ENCODE results near the gene NUDT4. TPM values are rescaled to one million over a fixed set of nuclear protein-coding genes. Genes with fewer than 3 reads are reported as not detected.
"Not testable (repeated sequence)": the region's sequence is repeated elsewhere in the genome, so short reads cannot be mapped to it uniquely, and the experiment has no call there.

The NUDT4 gene
- total RNA-seq, 1 donor from 2014 or later, result 56.8 TPM

DNA sequence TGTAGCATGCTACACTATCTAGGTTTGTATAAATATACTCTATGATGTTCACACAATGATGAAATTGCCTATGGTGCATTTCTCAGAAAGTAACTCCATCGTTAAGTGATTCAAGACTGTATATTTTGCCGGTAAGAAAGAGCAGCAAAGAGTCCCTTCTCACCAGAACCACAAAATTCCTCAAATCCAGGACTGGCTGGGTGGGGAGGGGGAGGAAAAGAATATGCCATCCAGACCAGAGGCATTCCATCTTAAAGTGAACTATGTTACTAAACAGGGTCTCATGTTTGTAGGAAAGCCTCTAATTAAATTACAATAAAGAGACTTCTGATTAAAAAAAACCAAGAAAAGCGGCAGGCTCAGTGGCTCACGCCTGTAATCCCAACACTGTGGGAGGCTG is 52.6 kb downstream of the NUDT4 start:
- ATAC-seq, result no peak
- H3K9me3 ChIP-seq, result no peaks in the 10 kb centered on the region
- H3K36me3 ChIP-seq, result no peaks in the 10 kb centered on the region
- no peak overlapping the region for H3K27ac ChIP-seq
- DNase-seq, result no peak
- H3K4me1 ChIP-seq, result peaks cover 78% of the 10 kb centered on the region
- no peaks in the 10 kb centered on the region for H3K27me3 ChIP-seq (ENCODE audit: low read depth)
- H3K4me3 ChIP-seq, result no peak overlapping the region
- TF ChIP-seq, protein P1, sequence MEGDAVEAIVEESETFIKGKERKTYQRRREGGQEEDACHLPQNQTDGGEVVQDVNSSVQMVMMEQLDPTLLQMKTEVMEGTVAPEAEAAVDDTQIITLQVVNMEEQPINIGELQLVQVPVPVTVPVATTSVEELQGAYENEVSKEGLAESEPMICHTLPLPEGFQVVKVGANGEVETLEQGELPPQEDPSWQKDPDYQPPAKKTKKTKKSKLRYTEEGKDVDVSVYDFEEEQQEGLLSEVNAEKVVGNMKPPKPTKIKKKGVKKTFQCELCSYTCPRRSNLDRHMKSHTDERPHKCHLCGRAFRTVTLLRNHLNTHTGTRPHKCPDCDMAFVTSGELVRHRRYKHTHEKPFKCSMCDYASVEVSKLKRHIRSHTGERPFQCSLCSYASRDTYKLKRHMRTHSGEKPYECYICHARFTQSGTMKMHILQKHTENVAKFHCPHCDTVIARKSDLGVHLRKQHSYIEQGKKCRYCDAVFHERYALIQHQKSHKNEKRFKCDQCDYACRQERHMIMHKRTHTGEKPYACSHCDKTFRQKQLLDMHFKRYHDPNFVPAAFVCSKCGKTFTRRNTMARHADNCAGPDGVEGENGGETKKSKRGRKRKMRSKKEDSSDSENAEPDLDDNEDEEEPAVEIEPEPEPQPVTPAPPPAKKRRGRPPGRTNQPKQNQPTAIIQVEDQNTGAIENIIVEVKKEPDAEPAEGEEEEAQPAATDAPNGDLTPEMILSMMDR (IDR thresholded peaks at IDR 0.05), result no peak
- intact Hi-C loops (cut with DNase I), result no loop called here

DNA sequence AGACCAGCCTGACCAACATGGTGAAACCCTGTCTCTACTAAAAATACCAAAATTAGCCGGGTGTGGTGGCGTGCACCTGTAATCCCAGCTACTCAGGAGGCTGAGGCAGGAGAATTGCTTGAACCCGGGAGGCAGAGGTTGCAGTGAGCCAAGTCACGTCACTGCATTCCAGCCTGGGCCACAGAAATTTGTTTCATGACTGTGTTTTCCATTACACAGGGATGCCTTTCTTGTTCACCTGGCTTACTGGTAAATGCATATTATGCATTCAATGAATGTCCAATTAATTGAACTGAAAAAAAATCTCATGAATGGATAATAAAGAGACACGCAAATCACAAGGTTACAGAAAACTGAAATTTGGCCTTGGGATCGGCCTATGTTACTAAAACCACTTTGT is 54.3 kb downstream of the NUDT4 start:
- H3K36me3 ChIP-seq; intact Hi-C loops (cut with DNase I); H3K27ac ChIP-seq; H3K4me3 ChIP-seq; H3K27me3 ChIP-seq (ENCODE audit: low read depth); DNase-seq; ATAC-seq; H3K9me3 ChIP-seq: not testable (repeated sequence)
- peaks cover 62% of the 10 kb centered on the region for H3K4me1 ChIP-seq

DNA sequence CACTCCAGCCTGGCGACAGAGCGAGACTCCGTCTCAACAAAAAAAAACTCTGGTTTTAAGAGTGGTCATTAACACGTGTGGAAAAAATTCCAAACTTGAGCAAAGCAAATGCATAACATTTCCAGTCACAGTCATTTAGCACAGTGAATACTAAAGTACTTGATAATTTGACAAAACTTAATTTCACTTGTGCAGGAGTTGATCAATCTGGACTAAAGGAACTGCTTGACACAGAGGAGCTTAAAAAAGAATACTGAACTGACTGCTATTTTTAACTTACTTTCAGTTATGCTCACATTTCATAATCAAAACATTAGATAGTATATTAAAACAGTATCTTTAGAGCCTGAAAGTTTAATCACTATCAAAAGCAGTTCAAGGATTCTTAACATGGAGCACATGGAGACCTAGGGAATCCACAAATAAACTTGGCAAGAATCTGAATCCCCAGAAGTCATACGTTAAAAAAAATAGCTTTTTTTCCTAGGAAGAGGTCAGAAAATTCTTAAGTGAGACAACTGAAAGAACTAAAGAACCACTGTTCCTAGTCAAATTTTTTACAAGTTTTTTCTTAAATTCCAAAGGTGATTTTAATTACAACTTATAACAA is 56.6 kb downstream of the NUDT4 start:
- DNase-seq (no peak), ATAC-seq (peak in 1 of 2 donors; percentile 17)
- no peaks in the 10 kb centered on the region for H3K27me3 ChIP-seq (ENCODE audit: low read depth)
- peaks cover 57% of the 10 kb centered on the region for H3K4me1 ChIP-seq
- intact Hi-C loops (cut with DNase I), result no loop called here
- no peaks in the 10 kb centered on the region for H3K36me3 ChIP-seq
- no peaks in the 10 kb centered on the region for H3K9me3 ChIP-seq
- no peak overlapping the region for H3K4me3 ChIP-seq
- TF ChIP-seq, protein P1 (IDR thresholded peaks at IDR 0.05), result no peak
- peak overlapping the region; percentile 21 for H3K27ac ChIP-seq

DNA sequence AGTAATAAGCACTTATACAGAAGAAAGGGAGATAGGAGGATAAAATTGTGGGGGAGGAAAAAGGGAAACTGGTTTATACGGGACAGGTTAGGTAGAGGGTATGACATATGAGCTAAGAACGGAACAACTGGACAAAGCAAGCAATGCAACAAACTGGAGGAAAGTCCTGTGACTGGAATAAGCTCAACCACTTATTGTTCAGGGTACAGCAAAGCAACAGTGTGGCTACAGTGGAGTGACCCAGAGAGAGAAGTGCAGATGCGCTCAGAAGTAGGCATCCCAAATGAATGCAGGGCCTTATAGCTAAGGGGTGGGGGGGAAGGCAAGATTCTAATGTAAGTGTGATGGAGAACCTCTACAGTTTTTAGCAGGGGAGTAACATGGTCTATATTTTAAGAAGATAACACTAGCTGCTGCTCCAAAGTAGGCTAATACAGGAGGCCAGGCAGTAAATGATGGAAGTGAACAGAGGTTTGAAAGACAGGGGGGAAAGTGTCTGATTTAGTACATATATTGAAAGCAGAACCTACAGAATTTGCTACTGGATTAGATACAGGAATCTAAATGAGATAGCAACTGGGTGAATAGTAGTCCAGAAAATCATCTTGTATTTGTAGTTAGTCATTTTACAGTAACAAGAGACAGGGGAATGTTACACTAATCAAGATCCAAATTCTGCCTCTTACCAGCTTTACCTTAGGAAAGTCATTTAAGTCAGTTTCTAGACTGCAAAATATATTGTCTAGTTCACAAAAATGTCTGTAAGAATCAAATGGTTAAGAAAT is 60.7 kb downstream of the NUDT4 start:
- no peak for DNase-seq
- Histone ChIP-seq H3K36me3 (no peaks in the 10 kb centered on the region), H3K4me1 (peaks cover 61% of the 10 kb centered on the region), H3K4me3 (no peak overlapping the region), H3K27me3 (ENCODE audit: low read depth) (no peaks in the 10 kb centered on the region), H3K27ac (no peak overlapping the region), H3K9me3 (no peaks in the 10 kb centered on the region)
- no peak for ATAC-seq
- TF ChIP-seq, protein P1 (IDR thresholded peaks at IDR 0.05), result no peak
- intact Hi-C loops (cut with DNase I), result no loop called here

DNA sequence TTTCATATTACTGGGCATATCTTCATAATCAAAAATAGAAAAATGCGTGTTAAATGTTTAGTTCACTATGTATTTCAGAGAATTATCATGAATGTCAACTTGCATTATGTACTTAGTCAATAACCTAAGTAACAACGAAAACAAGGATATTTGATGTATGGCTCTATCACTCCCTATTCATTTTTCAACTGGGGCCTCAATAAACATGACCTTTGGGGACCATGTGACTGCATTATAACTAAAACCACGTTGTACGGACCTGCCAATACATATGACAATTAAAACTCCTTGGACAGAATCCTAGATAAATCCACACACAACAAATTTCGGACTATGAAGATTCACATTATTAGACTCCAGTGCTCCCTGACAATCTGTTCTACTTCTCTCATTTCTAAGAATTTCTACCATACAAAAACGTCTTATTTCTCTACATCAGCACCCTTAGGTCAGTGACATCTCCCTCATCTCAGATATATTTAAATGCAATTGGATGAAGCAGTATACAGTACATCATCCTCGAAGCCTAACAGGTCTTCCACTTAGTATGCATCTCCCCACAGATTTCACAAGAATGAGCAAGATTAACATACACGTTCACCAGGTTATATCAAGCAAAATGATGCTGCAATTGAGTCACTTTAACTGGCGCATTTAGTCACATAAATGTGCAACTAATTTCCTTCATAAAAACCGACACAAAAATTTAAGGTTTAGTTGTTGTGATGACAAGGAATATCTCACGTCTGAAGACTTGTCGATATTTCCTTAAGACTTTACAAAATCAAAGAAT is 62.5 kb downstream of the NUDT4 start:
- H3K27me3 ChIP-seq (ENCODE audit: low read depth), result no peaks in the 10 kb centered on the region
- no peak overlapping the region for H3K27ac ChIP-seq
- peak overlapping the region; percentile 90 for H3K4me3 ChIP-seq
- intact Hi-C loops (cut with DNase I), result no loop called here
- H3K9me3 ChIP-seq, result no peaks in the 10 kb centered on the region
- DNase-seq (no peak), ATAC-seq (no peak)
- no peaks in the 10 kb centered on the region for H3K36me3 ChIP-seq
- H3K4me1 ChIP-seq, result peaks cover 43% of the 10 kb centered on the region
- TF ChIP-seq, protein P1 (IDR thresholded peaks at IDR 0.05), result no peak
